ENCODE measurements around the gene OR1F1. TPM values are rescaled to one million over a fixed set of nuclear protein-coding genes. Genes with fewer than 3 reads are reported as not detected.
"Not testable (repeated sequence)": the region's sequence is repeated elsewhere in the genome, so short reads cannot be mapped to it uniquely, and the experiment has no call there.

The OR1F1 gene
- total RNA-seq, 2 experiments from 2014 or later, result not detected

GRCh38 chr16:3202903-3203539, 15.0 kb downstream of the OR1F1 start:
- H3K36me3 Mint-ChIP-seq (ENCODE audit: low read depth), result peaks cover 6% of the 10 kb centered on the region
- no peak overlapping the region for H3K27ac Mint-ChIP-seq
- H3K27me3 Mint-ChIP-seq, result peaks cover 3% of the 10 kb centered on the region
- ChIA-PET POLR2A (no interaction called here), CTCF (interaction anchor here (0.6 to 0.9 kb wide), 2 partner anchors 21 to 95 kb away, joined by 3 read pairs; no protein-coding TSS in a partner anchor)
- no peaks in the 10 kb centered on the region for H3K4me1 Mint-ChIP-seq
- ATAC-seq, result no peak
- no peak for DNase-seq
- H3K9me3 Mint-ChIP-seq (ENCODE audit: low read depth), result peaks cover 16% of the 10 kb centered on the region
- intact Hi-C loops (cut with DNase I, micrococcal nuclease), result no loop called here
- no peak overlapping the region for H3K4me3 Mint-ChIP-seq

- H3K4me1 Mint-ChIP-seq; H3K27me3 Mint-ChIP-seq; H3K36me3 Mint-ChIP-seq (ENCODE audit: low read depth); H3K27ac Mint-ChIP-seq; H3K4me3 Mint-ChIP-seq; ATAC-seq; intact Hi-C loops (cut with DNase I, micrococcal nuclease): not testable (repeated sequence)
- ChIA-PET POLR2A (interaction anchor here (0.6 kb wide), 1 partner anchor 9 kb away, joined by 3 read pairs; no protein-coding TSS in a partner anchor), CTCF (interaction anchor here (0.6 to 1.2 kb wide), 2 partner anchors 16 to 308 kb away, joined by 3 read pairs; no protein-coding TSS in a partner anchor)
- peaks cover 16% of the 10 kb centered on the region for H3K9me3 Mint-ChIP-seq (ENCODE audit: low read depth)
- peak; percentile 23 for DNase-seq
Measured at GRCh38 chr16:3205939-3206338, 17.9 kb downstream of the OR1F1 start.

GRCh38 chr16:3207086-3207953, 19.3 kb downstream of the OR1F1 start:
- peaks cover 16% of the 10 kb centered on the region for H3K9me3 Mint-ChIP-seq (ENCODE audit: low read depth)
- peaks cover 6% of the 10 kb centered on the region for H3K36me3 Mint-ChIP-seq (ENCODE audit: low read depth)
- DNase-seq (no peak), ATAC-seq (no peak)
- H3K4me3 Mint-ChIP-seq, result no peak overlapping the region
- H3K4me1 Mint-ChIP-seq, result peaks cover 3% of the 10 kb centered on the region
- ChIA-PET CTCF (interaction anchor here (1.2 kb wide), 1 partner anchor 50 kb away, joined by 3 read pairs; no protein-coding TSS in a partner anchor), POLR2A (no interaction called here)
- intact Hi-C loops (cut with DNase I, micrococcal nuclease), result no loop called here
- H3K27me3 Mint-ChIP-seq, result peaks cover 2% of the 10 kb centered on the region
- no peak overlapping the region for H3K27ac Mint-ChIP-seq

- intact Hi-C loops (cut with DNase I, micrococcal nuclease), result loop anchor here in 1 of 2 experiments (10.0 kb wide), 1 partner anchor 153 kb away; no protein-coding TSS in a partner anchor
Measured at GRCh38 chr16:3212006-3212405, 24.0 kb downstream of the OR1F1 start.

GRCh38 chr16:3212567-3212966, 24.6 kb downstream of the OR1F1 start:
- peaks cover 17% of the 10 kb centered on the region for H3K36me3 Mint-ChIP-seq (ENCODE audit: low read depth)
- H3K4me3 Mint-ChIP-seq, result no peak overlapping the region
- peaks cover 32% of the 10 kb centered on the region for H3K4me1 Mint-ChIP-seq
- CTCF ChIA-PET, result interaction anchor here (1.1 kb wide), 1 partner anchor 12 kb away, joined by 4 read pairs; no protein-coding TSS in a partner anchor
- ATAC-seq (no peak), DNase-seq (no peak)
- POLR2A ChIA-PET, result no interaction called here
- no peak overlapping the region for H3K27ac Mint-ChIP-seq
- intact Hi-C loops (cut with DNase I, micrococcal nuclease), result loop anchor here in 1 of 2 experiments (10.0 kb wide), 1 partner anchor 152 kb away; no protein-coding TSS in a partner anchor
- no peaks in the 10 kb centered on the region for H3K27me3 Mint-ChIP-seq
- H3K9me3 Mint-ChIP-seq (ENCODE audit: low read depth), result peaks cover 14% of the 10 kb centered on the region

More at GRCh38 chr16:3212006-3212405, 24.0 kb downstream of the OR1F1 start:
- POLR2A ChIA-PET, result no interaction called here
- CTCF ChIA-PET, result interaction anchor here (1.1 kb wide), 1 partner anchor 12 kb away, joined by 4 read pairs; no protein-coding TSS in a partner anchor
- DNase-seq, result no peak
- ATAC-seq, result no peak
- Mint-ChIP-seq H3K27me3 (no peaks in the 10 kb centered on the region), H3K4me1 (peaks cover 32% of the 10 kb centered on the region), H3K9me3 (ENCODE audit: low read depth) (peaks cover 16% of the 10 kb centered on the region), H3K36me3 (ENCODE audit: low read depth) (peaks cover 17% of the 10 kb centered on the region), H3K27ac (no peak overlapping the region), H3K4me3 (no peak overlapping the region)

GRCh38 chr16:3214904-3215600, 27.0 kb downstream of the OR1F1 start:
- peaks cover 20% of the 10 kb centered on the region for H3K9me3 Mint-ChIP-seq (ENCODE audit: low read depth)
- H3K36me3 Mint-ChIP-seq (ENCODE audit: low read depth), result peaks cover 20% of the 10 kb centered on the region
- peak overlapping the region; percentile 94 for H3K27ac Mint-ChIP-seq
- H3K4me1 Mint-ChIP-seq, result peaks cover 32% of the 10 kb centered on the region
- peak; percentile 82 for ATAC-seq
- CTCF ChIA-PET, result interaction anchor here (0.5 kb wide), 1 partner anchor 143 kb away, joined by 3 read pairs; no protein-coding TSS in a partner anchor
- intact Hi-C loops (cut with DNase I, micrococcal nuclease), result loop anchor here (1.0 to 10.0 kb wide), 9 partner anchors 20 to 150 kb away; partner anchors contain the start of genes ZNF200 (in 2 of the 2) and ZNF263 (in 1 of the 2)
- DNase-seq, result peak; percentile 49
- H3K27me3 Mint-ChIP-seq, result no peaks in the 10 kb centered on the region
- H3K4me3 Mint-ChIP-seq, result peak overlapping the region; percentile 4
- POLR2A ChIA-PET, result interaction anchor here (0.6 to 1.8 kb wide), 4 partner anchors 9 to 361 kb away, joined by 3 to 5 read pairs (median 3); partner anchors contain the start of gene ZNF263

GRCh38 chr16:3215601-3216262, 27.7 kb downstream of the OR1F1 start:
- CTCF ChIA-PET, result interaction anchor here (0.6 to 1.2 kb wide), 2 partner anchors 112 to 114 kb away, joined by 3 read pairs; no protein-coding TSS in a partner anchor
- peak; percentile 39 for ATAC-seq
- H3K27me3 Mint-ChIP-seq, result no peaks in the 10 kb centered on the region
- POLR2A ChIA-PET, result interaction anchor here (0.6 to 1.8 kb wide), 5 partner anchors 10 to 361 kb away, joined by 3 to 6 read pairs (median 3); partner anchors contain the start of genes ZNF174 and ZNF263
- peaks cover 20% of the 10 kb centered on the region for H3K9me3 Mint-ChIP-seq (ENCODE audit: low read depth)
- DNase-seq, result peak; percentile 36
- peak overlapping the region; percentile 4 for H3K4me3 Mint-ChIP-seq
- peak overlapping the region; percentile 94 for H3K27ac Mint-ChIP-seq
- H3K4me1 Mint-ChIP-seq, result peaks cover 31% of the 10 kb centered on the region
- peaks cover 20% of the 10 kb centered on the region for H3K36me3 Mint-ChIP-seq (ENCODE audit: low read depth)
- intact Hi-C loops (cut with DNase I, micrococcal nuclease), result loop anchor here (1.0 to 10.0 kb wide), 9 partner anchors 19 to 149 kb away; partner anchors contain the start of genes ZNF200 (in 2 of the 2) and ZNF263 (in 1 of the 2)

- POLR2A ChIA-PET, result interaction anchor here (0.6 to 1.8 kb wide), 3 partner anchors 67 to 365 kb away, joined by 3 to 6 read pairs (median 5); partner anchors contain the start of genes ZNF174 and ZNF263
- CTCF ChIA-PET, result interaction anchor here (0.6 to 1.2 kb wide), 2 partner anchors 112 to 115 kb away, joined by 3 read pairs; no protein-coding TSS in a partner anchor
- peaks cover 21% of the 10 kb centered on the region for H3K9me3 Mint-ChIP-seq (ENCODE audit: low read depth)
- intact Hi-C loops (cut with DNase I, micrococcal nuclease), result loop anchor here in 1 of 2 experiments (5.0 to 10.0 kb wide), 2 partner anchors 34 to 149 kb away; no protein-coding TSS in a partner anchor
- peak; percentile 30 for DNase-seq
- peak; percentile 22 for ATAC-seq
- H3K27ac Mint-ChIP-seq, result peak overlapping the region; percentile 94
- peak overlapping the region; percentile 4 for H3K4me3 Mint-ChIP-seq
- peaks cover 23% of the 10 kb centered on the region for H3K36me3 Mint-ChIP-seq (ENCODE audit: low read depth)
- H3K27me3 Mint-ChIP-seq, result no peaks in the 10 kb centered on the region
- H3K4me1 Mint-ChIP-seq, result peaks cover 29% of the 10 kb centered on the region
Measured at GRCh38 chr16:3216263-3216640, 28.2 kb downstream of the OR1F1 start.

- H3K27ac Mint-ChIP-seq, result no peak overlapping the region
- POLR2A ChIA-PET, result no interaction called here
Measured at GRCh38 chr16:3220839-3221238, 32.8 kb downstream of the OR1F1 start.

GRCh38 chr16:3223913-3224515, 36.0 kb downstream of the OR1F1 start:
- no peaks in the 10 kb centered on the region for H3K4me1 Mint-ChIP-seq
- H3K27ac Mint-ChIP-seq, result no peak overlapping the region
- H3K9me3 Mint-ChIP-seq (ENCODE audit: low read depth), result peaks cover 43% of the 10 kb centered on the region
- ChIA-PET CTCF (no interaction called here), POLR2A (no interaction called here)
- no peak for ATAC-seq
- intact Hi-C loops (cut with DNase I, micrococcal nuclease), result no loop called here
- H3K4me3 Mint-ChIP-seq, result no peak overlapping the region
- H3K27me3 Mint-ChIP-seq, result no peaks in the 10 kb centered on the region
- no peak for DNase-seq
- H3K36me3 Mint-ChIP-seq (ENCODE audit: low read depth), result peaks cover 71% of the 10 kb centered on the region

More at GRCh38 chr16:3220839-3221238, 32.8 kb downstream of the OR1F1 start:
- CTCF ChIA-PET, result no interaction called here
- intact Hi-C loops (cut with DNase I, micrococcal nuclease), result no loop called here
- no peak for DNase-seq
- H3K27me3 Mint-ChIP-seq, result no peaks in the 10 kb centered on the region
- H3K9me3 Mint-ChIP-seq (ENCODE audit: low read depth), result peaks cover 40% of the 10 kb centered on the region
- H3K4me3 Mint-ChIP-seq, result no peak overlapping the region
- ATAC-seq, result no peak
- H3K36me3 Mint-ChIP-seq (ENCODE audit: low read depth), result peaks cover 52% of the 10 kb centered on the region
- H3K4me1 Mint-ChIP-seq, result peaks cover 11% of the 10 kb centered on the region
